K562 (cell line): ENCODE results near the gene KATNB1. TPM values are rescaled to one million over a fixed set of nuclear protein-coding genes. Genes with fewer than 3 reads are reported as not detected.

Experiments
- CBX5 ChIP-seq: IDR thresholded peaks from 2 replicates; pipeline ENCODE4 v1.6.1; 2014; ENCODE audit warnings: low read depth, borderline replicate concordance
- ELK1 ChIP-seq: sonication (generic); formaldehyde crosslinking; IDR thresholded peaks from 2 replicates; pipeline ENCODE4 v1.8.1; 2022; ENCODE audit warnings: missing genetic modification reagents
- KAT7 ChIP-seq: sonication (generic); formaldehyde crosslinking; IDR thresholded peaks from 2 replicates; pipeline ENCODE4 v1.8.0; 2022; ENCODE audit warnings: missing genetic modification reagents, mild to moderate bottlenecking, borderline replicate concordance
- POLR2G ChIP-seq: fragments of 200-400 bp; formaldehyde crosslinking; IDR thresholded peaks from 2 replicates; pipeline ENCODE4 v1.6.1; 2017; ENCODE audit warnings: low read depth, mild to moderate bottlenecking, antibody characterized with exemption, low read length, moderate library complexity
- RUNX1 ChIP-seq: sonication (generic); IDR thresholded peaks from 2 replicates; pipeline ENCODE4 v1.6.1; 2016; ENCODE audit warnings: antibody characterized with exemption, low read depth
- TAF15 ChIP-seq: fragments of 200-400 bp; formaldehyde crosslinking; IDR thresholded peaks from 2 replicates; pipeline ENCODE4 v1.6.1; 2017; ENCODE audit warnings: mild to moderate bottlenecking, low read depth, low read length, moderate library complexity
- TGIF2 ChIP-seq: sonication (generic); formaldehyde crosslinking; IDR thresholded peaks from 2 replicates; pipeline ENCODE4 v1.8.1; 2022; ENCODE audit warnings: mild to moderate bottlenecking, missing genetic modification reagents, moderate library complexity
- ZBED1 ChIP-seq: IDR thresholded peaks from 2 replicates; pipeline ENCODE4 v1.6.1; 2014
- ZBTB17 ChIP-seq: fragments of 450-650 bp; formaldehyde crosslinking; IDR thresholded peaks from 2 replicates; pipeline ENCODE4 v1.4.0; 2020; ENCODE audit warnings: mild to moderate bottlenecking
- ZC3H11A ChIP-seq: IDR thresholded peaks from 2 replicates; pipeline ENCODE4 v1.6.1; 2012; ENCODE audit warnings: low read depth, low read length, improper control_type of control experiment
- ZFP36 ChIP-seq: fragments of 150-350 bp; IDR thresholded peaks from 2 replicates; pipeline ENCODE4 v1.6.1; 2018; ENCODE audit warnings: low read length, low read depth; ENCODE audit not compliant: partially characterized antibody
- ZKSCAN8 ChIP-seq: fragments of 200-800 bp; sonication (Bioruptor generic); IDR thresholded peaks from 2 replicates; pipeline ENCODE4 v1.6.1; 2016; ENCODE audit warnings: missing genetic modification characterization, missing compliant biosample characterization
- ZNF140 ChIP-seq: fragments of 250-450 bp; sonication (Bioruptor Pico); IDR thresholded peaks from 2 replicates; pipeline ENCODE4 v1.8.0; 2021; ENCODE audit warnings: moderate library complexity, mild to moderate bottlenecking, inconsistent platforms
- polyA plus RNA-seq, 8 experiments: library from polyadenylated mRNA; depleted of rRNA in 4 of 8; stranded (reverse) in 5 of 8; unstranded in 3 of 8; fragments of >200 nt; fragmentation: Nextera tagmentation in 2 of 8; fragmentation: Illumina TruSeq in 1 of 8; extraction: Ambion mirVana in 2 of 8; extraction: Trizol in 1 of 8; gene quantifications; 2 replicates each; pipeline versions ENCODE4 v1.2.1 to v1.2.3, GENCODE V29; 2011 to 2014; ENCODE audit warnings: inconsistent platforms in 1 of 8, missing spikeins in 1 of 8
- total RNA-seq, 7 experiments: library from RNA; depleted of rRNA in 6 of 7; stranded (reverse); fragments of >200 nt in 6 of 7; fragmentation: Illumina TruSeq in 2 of 7; extraction: Trizol in 2 of 7; gene quantifications; 2 replicates each; pipeline versions ENCODE4 v1.2.1 to v1.2.3, GENCODE V29; 2011 to 2021; ENCODE audit warnings: low replicate concordance in 1 of 7
- TF ChIP-seq, protein P1 (sequence below): fragments of 250-450 bp; sonication (Bioruptor Pico); IDR thresholded peaks from 2 replicates; pipeline ENCODE4 v1.4.0; 2020; ENCODE audit warnings: mild to moderate bottlenecking, moderate library complexity
- TF ChIP-seq, protein P2 (sequence below): IDR thresholded peaks from 3 replicates; pipeline ENCODE4 v1.6.1; 2011; ENCODE audit warnings: borderline replicate concordance, mild to moderate bottlenecking, moderate library complexity; ENCODE audit not compliant: insufficient read length; ENCODE audit errors: extremely low read depth
- TF ChIP-seq, protein P3 (sequence below): fragments of 150-350 bp; IDR thresholded peaks from 2 replicates; pipeline ENCODE4 v1.6.1; 2014; ENCODE audit warnings: low read depth, mild to moderate bottlenecking, low read length, borderline replicate concordance

Gene KATNB1
- total and polyA plus RNA-seq, 9 of the 15 experiments (the other 6 are each of a cell fraction or from before 2014, with no cell fraction given) = 1.2 to 52.6 (median 21.9) TPM

DNA sequence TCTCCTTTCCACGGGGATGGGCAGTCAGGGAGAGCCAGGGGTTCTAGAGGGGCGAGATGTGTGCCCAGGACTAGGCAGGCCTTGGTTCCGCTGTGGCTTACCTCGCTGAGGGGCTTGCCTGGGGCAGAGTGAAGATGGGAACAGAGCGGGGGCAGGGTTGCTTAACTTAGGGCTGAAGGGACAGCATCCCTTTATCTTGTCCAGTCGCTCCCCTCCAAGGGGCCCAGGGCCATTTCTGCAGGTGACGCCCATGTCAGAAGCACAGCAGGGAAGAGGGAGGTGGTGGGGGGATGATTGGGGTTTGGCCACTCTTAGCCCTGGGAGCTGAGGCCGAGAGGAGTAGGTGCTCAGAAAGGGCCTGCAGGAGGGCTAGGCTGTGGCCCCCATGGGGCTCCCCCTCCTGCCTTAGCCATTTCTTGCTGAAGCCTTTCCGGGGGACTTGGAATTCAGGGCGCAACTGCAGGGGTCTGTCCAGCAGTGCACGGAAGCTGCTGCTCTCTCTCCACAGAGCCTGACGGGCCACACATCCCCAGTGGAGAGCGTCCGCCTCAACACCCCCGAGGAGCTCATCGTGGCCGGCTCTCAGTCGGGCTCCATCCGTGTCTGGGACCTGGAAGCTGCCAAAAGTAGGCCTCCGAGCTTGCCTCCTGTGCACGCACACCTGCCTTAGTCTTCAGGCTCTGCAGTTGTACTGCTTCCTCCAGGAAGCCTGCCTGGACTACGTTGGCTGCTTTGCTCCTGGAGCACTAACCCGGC lies 8.5 kb downstream of the KATNB1 start (continued):
- TF ChIP-seq TGIF2 (CRISPR knock-in tag) (no peak), ZBTB17 (CRISPR knock-in tag) (no peak), KAT7 (no peak), CBX5 (no peak), TAF15 (0 out of 2 replicates have a peak, but pooled peaks have one; percentile 4), RUNX1 (no peak), ZFP36 (peak; percentile 92), POLR2G (peak; percentile 23; the same call in 1 of the 2 replicates), ZNF140 (CRISPR knock-in tag) (no peak), ZC3H11A (no peak), ZBED1 (no peak), ZKSCAN8 (no peak), ELK1 (CRISPR knock-in tag) (no peak)
- TF ChIP-seq, protein P1, sequence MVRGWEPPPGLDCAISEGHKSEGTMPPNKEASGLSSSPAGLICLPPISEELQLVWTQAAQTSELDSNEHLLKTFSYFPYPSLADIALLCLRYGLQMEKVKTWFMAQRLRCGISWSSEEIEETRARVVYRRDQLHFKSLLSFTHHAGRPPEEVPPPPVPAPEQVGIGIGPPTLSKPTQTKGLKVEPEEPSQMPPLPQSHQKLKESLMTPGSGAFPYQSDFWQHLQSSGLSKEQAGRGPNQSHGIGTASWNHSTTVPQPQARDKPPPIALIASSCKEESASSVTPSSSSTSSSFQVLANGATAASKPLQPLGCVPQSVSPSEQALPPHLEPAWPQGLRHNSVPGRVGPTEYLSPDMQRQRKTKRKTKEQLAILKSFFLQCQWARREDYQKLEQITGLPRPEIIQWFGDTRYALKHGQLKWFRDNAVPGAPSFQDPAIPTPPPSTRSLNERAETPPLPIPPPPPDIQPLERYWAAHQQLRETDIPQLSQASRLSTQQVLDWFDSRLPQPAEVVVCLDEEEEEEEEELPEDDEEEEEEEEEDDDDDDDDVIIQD (CRISPR knock-in tag) = no peak
- TF ChIP-seq, protein P2, sequence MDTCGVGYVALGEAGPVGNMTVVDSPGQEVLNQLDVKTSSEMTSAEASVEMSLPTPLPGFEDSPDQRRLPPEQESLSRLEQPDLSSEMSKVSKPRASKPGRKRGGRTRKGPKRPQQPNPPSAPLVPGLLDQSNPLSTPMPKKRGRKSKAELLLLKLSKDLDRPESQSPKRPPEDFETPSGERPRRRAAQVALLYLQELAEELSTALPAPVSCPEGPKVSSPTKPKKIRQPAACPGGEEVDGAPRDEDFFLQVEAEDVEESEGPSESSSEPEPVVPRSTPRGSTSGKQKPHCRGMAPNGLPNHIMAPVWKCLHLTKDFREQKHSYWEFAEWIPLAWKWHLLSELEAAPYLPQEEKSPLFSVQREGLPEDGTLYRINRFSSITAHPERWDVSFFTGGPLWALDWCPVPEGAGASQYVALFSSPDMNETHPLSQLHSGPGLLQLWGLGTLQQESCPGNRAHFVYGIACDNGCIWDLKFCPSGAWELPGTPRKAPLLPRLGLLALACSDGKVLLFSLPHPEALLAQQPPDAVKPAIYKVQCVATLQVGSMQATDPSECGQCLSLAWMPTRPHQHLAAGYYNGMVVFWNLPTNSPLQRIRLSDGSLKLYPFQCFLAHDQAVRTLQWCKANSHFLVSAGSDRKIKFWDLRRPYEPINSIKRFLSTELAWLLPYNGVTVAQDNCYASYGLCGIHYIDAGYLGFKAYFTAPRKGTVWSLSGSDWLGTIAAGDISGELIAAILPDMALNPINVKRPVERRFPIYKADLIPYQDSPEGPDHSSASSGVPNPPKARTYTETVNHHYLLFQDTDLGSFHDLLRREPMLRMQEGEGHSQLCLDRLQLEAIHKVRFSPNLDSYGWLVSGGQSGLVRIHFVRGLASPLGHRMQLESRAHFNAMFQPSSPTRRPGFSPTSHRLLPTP = no peak
- TF ChIP-seq, protein P3, sequence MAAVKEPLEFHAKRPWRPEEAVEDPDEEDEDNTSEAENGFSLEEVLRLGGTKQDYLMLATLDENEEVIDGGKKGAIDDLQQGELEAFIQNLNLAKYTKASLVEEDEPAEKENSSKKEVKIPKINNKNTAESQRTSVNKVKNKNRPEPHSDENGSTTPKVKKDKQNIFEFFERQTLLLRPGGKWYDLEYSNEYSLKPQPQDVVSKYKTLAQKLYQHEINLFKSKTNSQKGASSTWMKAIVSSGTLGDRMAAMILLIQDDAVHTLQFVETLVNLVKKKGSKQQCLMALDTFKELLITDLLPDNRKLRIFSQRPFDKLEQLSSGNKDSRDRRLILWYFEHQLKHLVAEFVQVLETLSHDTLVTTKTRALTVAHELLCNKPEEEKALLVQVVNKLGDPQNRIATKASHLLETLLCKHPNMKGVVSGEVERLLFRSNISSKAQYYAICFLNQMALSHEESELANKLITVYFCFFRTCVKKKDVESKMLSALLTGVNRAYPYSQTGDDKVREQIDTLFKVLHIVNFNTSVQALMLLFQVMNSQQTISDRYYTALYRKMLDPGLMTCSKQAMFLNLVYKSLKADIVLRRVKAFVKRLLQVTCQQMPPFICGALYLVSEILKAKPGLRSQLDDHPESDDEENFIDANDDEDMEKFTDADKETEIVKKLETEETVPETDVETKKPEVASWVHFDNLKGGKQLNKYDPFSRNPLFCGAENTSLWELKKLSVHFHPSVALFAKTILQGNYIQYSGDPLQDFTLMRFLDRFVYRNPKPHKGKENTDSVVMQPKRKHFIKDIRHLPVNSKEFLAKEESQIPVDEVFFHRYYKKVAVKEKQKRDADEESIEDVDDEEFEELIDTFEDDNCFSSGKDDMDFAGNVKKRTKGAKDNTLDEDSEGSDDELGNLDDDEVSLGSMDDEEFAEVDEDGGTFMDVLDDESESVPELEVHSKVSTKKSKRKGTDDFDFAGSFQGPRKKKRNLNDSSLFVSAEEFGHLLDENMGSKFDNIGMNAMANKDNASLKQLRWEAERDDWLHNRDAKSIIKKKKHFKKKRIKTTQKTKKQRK = no peak
